Measurements from ENCODE around the gene ZNF433.

The ZNF433 gene

DNA sequence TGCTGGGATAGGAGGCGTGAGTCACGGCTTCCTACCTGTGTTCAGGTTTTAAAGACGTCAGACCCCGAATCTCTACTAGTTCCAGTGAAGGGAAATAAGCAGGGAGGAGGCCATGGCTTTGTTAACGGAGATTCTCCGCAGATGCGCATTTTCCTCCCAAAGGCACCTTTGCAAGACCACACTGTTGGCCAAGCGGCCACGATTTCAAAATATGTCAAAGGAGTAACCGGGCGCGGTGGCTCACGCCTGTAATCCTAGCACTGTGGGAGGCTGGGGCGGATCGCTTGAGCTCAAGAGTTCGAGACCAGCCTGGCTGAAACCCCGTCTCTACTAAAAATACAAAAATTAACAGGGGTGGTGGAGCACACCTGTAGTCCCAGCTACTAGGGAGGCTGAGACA, 48.7 kb downstream of the ZNF433 start:
- in situ Hi-C loops (cut with HindIII; ENCODE audit: low pct_ligation_motif_present, low sequenced_read_pairs), result no loop called here
- Histone ChIP-seq H3K4me3 (ENCODE audit: low read depth, low read length) (no peak overlapping the region), H3K27me3 (replicated peaks) (no peaks in the 10 kb centered on the region)

GRCh38 chr19:11984986-11985385, 50.5 kb downstream of the ZNF433 start:
- Histone ChIP-seq H3K27ac (no peak overlapping the region), H3K36me3 (replicated peaks) (peaks cover 2% of the 10 kb centered on the region), H3K4me3 (ENCODE audit: low read depth, low read length) (no peak overlapping the region), H3K27me3 (replicated peaks) (no peaks in the 10 kb centered on the region)
- TF ChIP-seq CTCF (IDR thresholded peaks at IDR 0.05; ENCODE audit: low read depth, low read length, missing control alignments), result peak; percentile 25
- in situ Hi-C loops (cut with HindIII; ENCODE audit: low pct_ligation_motif_present, low sequenced_read_pairs), result no loop called here
- no peak for DNase-seq

More for the DNA sequence above, 48.7 kb downstream of the ZNF433 start:
- DNase-seq, result no peak
- no peak for TF ChIP-seq CTCF (IDR thresholded peaks at IDR 0.05; ENCODE audit: low read depth, low read length, missing control alignments)
- peaks cover 2% of the 10 kb centered on the region for H3K36me3 ChIP-seq (replicated peaks)
- no peak overlapping the region for H3K27ac ChIP-seq

DNA sequence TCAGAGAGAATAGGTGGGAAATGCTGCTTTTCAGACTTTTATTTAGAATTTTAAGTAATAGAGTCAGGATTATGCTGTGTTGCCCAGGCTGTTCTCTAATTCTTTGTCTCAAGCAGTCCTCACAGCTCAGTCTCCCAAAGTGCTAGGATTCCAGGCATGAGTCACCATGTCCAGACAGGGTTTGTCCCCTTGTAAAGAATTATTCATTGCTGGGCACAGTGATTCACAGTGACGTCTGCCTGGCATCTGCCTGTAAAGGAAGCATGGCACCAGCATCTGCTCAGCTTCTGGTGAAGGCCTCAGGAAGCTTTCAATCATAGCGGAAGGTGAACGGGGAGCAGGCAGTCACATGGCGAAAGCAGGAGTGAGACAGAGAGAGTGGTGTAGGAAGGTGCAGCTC, 53.0 kb downstream of the ZNF433 start:
- Histone ChIP-seq H3K27ac (no peak overlapping the region), H3K4me3 (ENCODE audit: low read depth, low read length) (no peak overlapping the region), H3K27me3 (replicated peaks) (no peaks in the 10 kb centered on the region), H3K36me3 (replicated peaks) (no peaks in the 10 kb centered on the region)
- DNase-seq, result peak; percentile 4
- in situ Hi-C loops (cut with HindIII; ENCODE audit: low pct_ligation_motif_present, low sequenced_read_pairs), result no loop called here
- TF ChIP-seq CTCF (IDR thresholded peaks at IDR 0.05; ENCODE audit: low read depth, low read length, missing control alignments), result no peak

DNA sequence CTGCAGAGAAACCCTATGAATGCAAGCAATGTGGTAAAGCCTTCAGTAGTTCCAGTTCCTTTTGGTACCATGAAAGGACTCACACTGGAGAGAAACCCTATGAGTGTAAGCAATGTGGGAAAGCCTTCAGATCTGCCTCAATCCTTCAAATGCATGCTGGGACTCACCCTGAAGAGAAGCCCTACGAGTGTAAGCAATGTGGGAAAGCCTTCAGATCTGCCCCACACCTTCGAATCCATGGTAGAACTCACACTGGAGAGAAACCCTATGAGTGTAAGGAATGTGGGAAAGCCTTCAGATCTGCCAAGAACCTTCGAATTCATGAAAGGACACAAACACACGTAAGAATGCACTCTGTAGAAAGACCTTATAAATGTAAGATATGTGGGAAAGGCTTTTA, 56.0 kb downstream of the ZNF433 start:
- no peak for TF ChIP-seq CTCF (IDR thresholded peaks at IDR 0.05; ENCODE audit: low read depth, low read length, missing control alignments)
- no peak for DNase-seq
- Histone ChIP-seq H3K4me3 (ENCODE audit: low read depth, low read length) (no peak overlapping the region), H3K36me3 (replicated peaks) (no peaks in the 10 kb centered on the region), H3K27ac (no peak overlapping the region), H3K27me3 (replicated peaks) (no peaks in the 10 kb centered on the region)
- in situ Hi-C loops (cut with HindIII; ENCODE audit: low pct_ligation_motif_present, low sequenced_read_pairs), result no loop called here

GRCh38 chr19:11978492-11979100, 56.9 kb downstream of the ZNF433 start:
- no peak for TF ChIP-seq CTCF (IDR thresholded peaks at IDR 0.05; ENCODE audit: low read depth, low read length, missing control alignments)
- H3K36me3 ChIP-seq (replicated peaks), result no peaks in the 10 kb centered on the region
- no peak for DNase-seq
- no peak overlapping the region for H3K4me3 ChIP-seq (ENCODE audit: low read depth, low read length)
- no peaks in the 10 kb centered on the region for H3K27me3 ChIP-seq (replicated peaks)
- in situ Hi-C loops (cut with HindIII; ENCODE audit: low pct_ligation_motif_present, low sequenced_read_pairs), result no loop called here
- no peak overlapping the region for H3K27ac ChIP-seq

Measured in brain microvascular endothelial cell (primary cell).